GM15510 (cell line): Measurements from ENCODE around the gene WDR59.

Experiments used
- POLR2A ChIP-seq: IDR thresholded peaks from 3 replicates; pipeline ENCODE4 v1.6.1; 2011; ENCODE audit warnings: borderline replicate concordance; ENCODE audit not compliant: insufficient read length; ENCODE audit errors: extremely low read depth

WDR59 gene

DNA sequence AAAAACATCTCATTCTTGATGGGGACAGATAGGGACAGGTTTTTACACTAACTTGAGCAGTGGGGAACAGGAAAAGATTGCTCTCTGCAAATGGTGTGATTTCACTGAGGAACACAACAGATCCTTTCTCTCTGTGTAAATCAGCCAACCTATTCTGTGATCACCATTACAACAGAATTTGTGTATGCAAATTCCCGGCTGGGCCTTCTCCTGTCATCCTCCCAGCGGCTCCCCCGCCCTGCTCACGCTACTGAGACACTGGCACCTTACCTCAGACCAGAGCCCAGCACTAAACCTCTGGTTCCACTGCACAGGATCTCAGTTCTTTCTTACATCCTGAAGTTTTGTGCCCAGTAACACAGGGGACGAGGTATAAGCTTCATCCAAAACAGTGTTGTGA is 113.3 kb downstream of the WDR59 start:
- TF ChIP-seq POLR2A = no peak

DNA sequence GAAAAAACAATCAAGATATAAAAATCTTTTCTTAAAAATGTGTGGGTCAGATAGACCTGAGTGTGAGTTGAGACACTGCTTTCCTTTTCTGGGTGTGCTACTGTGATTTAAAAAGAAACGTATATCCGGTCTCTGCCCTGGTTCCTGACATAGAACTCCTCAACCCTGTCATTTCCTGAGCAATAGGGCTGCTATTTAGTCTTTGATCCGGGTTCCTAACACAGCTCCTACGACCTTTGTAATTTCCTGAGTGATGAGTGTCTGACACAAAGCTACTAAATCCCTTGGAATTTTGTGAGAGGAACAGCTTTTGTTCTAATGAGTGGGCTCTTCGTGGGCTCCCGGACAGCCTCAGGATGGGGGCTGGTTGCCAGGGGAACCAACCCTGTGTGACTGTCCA is 116.4 kb downstream of the WDR59 start:
- TF ChIP-seq POLR2A = no peak

DNA sequence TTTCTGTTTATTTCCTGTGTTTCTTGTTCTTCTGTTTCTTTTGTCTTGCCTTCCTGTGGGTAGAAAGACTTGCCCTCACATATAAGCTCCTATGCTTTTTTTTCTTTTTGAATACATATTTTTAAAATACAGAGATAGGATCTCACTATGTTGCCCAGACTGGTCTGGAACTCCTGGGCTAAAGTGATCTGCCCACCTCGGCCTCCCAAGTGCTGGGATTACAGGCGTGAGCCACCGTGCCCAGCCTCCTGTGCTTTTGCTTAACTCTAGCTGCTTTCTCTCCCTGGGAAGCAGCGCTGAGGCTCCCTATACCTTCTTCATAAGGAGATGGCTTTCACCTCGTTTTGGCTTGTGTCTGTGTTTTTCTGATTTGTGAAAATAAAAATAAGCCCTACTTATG is 116.9 kb downstream of the WDR59 start:
- TF ChIP-seq POLR2A = no peak

DNA sequence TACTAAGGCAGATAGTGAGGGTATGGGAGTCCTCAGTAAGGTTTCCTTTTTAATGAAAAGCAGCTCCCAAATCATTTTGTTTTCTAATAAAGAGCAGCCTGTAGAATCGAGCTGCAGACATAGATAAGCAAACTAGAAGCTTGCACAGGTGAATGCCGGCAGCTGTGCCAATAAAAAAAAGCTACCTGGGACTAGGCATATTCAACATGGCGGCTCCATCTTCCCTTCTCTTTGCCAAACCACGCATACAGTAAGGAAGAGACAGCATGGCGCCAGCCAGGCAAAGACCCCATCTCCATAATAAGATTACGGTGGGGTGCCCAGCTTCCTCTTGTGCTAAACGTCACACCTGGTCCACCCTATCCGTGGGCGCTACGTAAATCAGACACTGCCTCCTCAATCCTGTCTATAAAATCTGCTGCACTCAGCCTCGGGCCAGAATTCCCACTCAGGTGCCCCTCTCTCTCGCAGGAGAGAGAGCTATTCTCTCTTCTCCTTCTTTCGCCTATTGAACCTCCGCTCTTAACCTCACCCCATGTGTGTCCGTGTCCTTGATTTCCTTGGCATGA is 117.6 kb downstream of the WDR59 start:
- TF ChIP-seq POLR2A = no peak

DNA sequence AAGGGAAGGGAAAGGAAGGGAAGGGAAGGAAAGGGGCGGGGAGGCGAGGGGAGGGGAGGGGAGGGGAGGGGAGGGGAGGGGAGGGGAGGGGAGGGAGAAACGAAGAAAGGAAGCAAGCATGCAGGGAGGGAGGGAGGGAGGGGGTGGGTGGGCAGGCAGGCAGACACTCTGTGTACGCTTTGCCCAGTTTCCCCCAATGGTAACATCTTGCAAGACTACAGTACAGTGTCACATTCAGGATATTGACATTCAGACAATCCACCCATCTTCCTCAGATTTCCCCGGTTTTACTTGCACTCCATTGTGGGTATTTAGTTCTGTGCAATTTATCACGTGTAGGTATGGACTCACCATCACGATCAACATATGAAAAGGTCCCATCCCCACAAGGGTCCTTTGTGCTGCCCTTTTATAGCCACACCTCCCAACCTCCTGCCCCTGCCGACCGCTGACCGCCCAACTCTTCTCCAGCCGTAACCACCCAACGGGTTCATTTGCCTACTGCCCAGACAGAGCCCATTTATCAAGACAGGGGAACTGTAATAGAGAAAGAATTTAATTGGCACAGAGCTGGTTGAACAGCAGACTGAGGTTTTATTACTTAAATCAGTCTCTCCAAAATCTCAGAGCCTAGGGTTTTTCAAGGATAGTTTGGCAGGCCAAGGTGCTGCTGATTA is 118.9 kb downstream of the WDR59 start:
- TF ChIP-seq POLR2A = no peak

DNA sequence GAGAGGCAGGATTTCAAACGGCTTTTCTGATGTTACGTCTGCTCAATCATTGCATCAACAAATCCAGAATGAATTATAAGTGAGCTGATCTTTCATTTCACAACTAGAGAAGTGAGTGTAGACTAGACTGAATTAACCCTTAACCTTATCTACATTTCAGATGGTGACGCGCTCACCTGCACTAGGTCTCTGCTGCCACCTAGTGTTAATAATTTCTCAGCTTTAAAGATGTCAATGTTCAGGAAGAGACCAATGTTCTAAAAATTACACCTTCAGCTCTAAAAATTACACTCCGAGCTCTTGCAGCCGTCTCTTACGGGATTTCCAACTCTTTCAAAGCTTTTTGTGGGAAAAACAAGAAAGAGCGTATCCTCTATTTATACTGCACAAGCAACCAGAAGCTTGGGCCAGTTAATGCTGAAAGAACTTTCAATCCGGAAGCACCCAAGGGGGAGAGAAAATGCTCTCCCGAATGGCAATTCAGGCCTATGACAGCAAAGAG is 122.1 kb downstream of the WDR59 start:
- TF ChIP-seq POLR2A = no peak

DNA sequence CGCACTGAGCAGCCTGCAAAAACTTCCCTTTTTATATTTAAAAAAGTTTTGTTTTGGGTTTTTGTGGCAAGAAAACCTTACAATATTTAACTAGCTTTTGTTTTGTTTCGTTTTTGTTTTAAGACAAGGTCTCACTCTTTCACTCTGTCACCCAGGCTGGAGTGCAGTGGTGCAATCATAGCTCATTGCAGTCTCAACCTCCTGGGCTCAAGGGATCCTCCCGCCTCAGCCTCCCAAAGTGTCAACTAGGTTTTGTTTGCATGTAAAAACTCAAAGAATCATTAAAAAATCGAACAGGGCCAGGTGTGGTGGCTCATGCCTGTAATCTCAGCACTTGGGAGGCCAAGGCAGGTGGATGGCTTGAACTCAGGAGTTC is 132.4 kb downstream of the WDR59 start:
- TF ChIP-seq POLR2A = no peak

DNA sequence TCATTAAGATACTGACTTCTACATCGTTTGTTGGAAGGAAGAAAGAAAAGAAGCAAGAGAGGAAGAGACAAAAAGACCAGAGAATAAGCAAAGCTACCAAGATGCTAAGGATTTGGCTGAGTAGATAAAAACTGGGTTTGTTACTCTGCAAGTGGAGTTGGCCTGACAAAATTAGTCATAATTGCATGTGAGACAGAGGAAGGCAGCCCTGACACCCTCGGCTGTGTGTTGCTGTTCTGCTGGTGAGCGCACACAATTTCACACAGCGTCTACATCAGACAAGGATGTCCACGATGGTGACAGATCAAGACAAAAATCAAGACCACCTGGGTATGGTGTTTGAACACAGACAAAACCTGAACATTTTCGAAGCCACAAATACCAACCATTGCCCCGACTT is 134.9 kb downstream of the WDR59 start:
- no peak for TF ChIP-seq POLR2A

DNA sequence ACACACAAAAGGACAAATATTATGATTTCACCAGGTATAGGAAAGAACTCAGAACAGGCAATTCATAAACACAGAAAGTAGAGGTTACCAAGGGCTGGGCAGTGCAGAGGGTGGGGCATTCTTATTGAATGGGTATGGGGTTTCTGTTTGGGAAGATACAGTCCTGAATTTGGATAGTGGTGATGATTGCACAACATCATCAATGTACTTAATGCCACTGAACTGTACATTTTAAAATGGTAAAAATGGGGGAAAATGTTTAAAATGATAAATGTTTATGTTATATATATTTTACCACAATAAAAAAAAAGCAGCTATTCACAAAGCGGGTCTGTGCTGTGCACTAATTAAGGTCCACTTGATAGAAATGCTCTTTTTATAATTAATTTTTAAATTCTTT is 137.7 kb downstream of the WDR59 start:
- no peak for TF ChIP-seq POLR2A

DNA sequence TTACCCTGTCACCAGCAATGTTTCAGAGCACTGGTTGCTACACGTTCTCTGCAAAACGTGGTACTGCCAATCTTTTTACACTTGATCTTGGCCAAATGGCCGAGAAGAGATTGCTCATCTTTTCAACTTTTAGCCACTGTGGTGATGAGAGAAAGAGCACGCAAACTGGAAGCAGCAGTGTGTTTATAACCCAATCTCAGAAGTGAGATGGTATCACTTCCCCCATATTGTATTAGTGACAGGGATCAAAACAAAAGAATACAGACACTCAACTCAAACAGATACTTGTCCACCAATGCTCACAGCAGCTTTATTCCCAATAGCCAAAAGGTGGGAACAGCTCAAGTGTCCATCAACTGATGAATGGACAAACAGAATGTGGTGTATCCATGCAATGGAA is 138.2 kb downstream of the WDR59 start:
- no peak for TF ChIP-seq POLR2A

DNA sequence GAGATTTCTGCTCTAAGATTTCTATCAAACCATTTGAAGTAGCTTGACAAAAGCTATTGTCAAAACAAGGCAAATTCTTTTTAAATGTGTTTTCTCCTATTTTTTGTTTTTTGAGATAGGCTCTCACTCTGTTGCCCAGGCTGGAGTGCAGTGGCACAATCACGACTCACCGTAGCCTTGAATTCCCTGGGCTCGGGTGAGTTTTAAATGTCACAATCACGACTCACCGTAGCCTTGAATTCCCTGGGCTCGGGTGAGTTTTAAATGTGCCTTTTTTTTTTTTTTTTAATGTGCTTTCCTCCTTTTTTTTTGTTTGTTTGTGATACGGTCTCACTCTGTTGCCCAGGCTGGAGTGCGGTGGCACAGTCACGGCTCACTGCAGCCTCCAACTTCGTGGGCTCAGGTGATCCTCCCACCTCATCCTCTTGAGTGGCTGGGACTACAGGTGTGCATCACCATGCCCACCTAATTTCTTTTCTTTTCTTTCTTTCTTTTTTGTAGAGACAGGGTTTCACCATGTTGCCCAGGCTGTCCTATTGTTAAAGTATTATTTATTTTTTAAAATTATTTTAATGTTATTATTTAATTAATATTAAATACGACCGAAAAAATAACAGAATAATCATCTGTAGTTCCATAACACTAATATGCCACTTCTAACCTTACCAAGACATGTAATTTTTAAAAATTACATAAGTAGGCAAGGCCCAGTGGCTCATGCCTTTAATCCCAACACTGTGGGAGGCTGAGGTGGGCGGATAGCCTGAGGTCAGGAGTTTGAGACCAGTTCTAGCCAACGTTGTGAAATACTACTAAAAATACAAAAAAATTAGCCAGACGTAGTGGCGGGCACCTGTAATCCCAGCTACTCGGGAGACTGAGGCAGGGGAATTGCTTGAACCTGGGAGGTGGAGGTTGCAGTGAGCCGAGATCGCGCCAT is 140.6 kb downstream of the WDR59 start:
- no peak for TF ChIP-seq POLR2A

DNA sequence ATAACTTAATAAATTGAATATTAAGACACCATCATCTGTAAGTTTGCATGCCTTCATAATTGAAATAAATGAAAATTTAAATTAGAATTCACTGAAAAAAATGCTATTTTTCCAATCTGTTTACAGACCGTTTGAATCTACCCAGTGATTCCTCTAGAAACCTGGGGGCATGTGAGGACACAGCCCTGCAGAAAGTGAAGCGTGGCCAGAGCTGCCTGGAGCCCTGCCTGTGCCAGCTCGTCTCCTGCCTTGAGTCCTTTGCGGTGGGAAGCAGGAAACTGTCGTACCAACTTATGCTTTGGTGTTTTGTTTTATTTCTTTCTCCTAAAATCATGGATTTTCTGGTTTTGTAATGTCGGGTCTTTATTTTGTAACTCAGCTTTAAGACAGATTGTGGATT is 142.5 kb downstream of the WDR59 start:
- TF ChIP-seq POLR2A = no peak

DNA sequence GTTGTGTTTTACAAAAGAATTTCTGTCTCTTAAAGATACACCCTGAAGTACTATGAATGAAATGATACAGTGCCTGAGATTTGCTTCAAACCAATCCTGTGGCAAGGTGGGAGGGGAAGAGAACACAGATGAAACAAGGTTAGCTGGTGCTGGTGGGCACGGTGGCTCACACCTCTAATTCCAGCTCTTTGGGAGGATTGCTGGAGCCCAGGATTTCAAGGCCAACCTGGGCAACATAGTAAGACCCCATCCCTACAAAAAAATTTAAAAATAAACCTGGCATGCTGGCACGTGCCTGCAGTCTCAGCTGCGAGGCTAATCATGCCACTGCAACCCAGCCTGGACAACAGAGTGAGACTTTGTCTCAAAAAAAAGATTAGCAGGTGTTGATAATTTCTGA is 143.0 kb downstream of the WDR59 start:
- no peak for TF ChIP-seq POLR2A

DNA sequence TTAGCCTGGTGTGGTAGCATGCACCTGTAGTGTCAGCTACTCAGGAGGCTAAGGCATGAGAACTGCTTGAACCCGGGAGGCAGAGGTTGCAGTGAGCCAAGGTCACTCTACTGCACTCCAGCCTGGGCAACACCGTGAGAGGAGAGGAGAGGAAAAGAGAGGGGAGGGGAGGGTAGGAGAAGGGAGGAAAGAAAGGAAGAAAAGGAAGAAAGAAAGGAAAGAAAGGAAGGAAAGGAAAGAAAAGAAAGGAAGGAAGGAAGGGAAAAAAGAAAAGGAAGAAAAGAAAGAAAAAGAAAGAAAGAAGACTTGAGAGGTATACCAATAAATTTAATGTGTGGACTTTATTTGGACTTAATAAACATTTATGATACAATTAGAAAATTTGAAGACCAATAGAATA is 143.5 kb downstream of the WDR59 start:
- no peak for TF ChIP-seq POLR2A

DNA sequence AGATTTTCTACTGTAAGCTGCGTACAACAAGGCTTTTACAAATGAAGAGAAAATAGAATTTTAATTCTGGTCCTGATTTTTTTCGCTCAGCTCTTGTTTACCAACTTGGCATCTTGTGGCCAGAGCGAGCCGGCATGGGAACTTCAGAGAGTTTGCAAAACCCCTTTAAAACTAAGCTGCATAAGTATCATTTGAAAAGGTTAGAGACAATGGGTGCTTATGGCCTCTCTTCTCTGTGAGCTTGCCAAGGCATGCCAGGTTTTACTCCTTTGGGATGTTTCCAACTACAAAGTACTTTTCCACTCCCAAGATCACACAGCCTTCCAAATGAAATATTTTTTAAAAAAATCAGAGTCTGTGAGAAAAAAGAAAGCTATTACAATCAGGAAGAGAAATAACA is 147.9 kb downstream of the WDR59 start:
- TF ChIP-seq POLR2A = no peak
